Occipital lobe (tissue), 2 donors: ENCODE data around the gene CFAP61. TPM values are rescaled to one million over a fixed set of nuclear protein-coding genes. Genes with fewer than 3 reads are reported as not detected.
"Not testable (repeated sequence)": the region's sequence is repeated elsewhere in the genome, so short reads cannot be mapped to it uniquely, and the experiment has no call there.

Source experiments
- DNase-seq: peaks from one replicate; lab custom pipeline; 2025; lab: John Stamatoyannopoulos, UW
- total RNA-seq: library from RNA; depleted of rRNA; stranded (reverse); fragments of >200 nt; gene quantifications from one replicate; pipeline ENCODE4 v1.2.3, GENCODE V29; 2014

Gene CFAP61
- total RNA-seq, 1 donor from 2014 or later, result 3.1 TPM

DNA sequence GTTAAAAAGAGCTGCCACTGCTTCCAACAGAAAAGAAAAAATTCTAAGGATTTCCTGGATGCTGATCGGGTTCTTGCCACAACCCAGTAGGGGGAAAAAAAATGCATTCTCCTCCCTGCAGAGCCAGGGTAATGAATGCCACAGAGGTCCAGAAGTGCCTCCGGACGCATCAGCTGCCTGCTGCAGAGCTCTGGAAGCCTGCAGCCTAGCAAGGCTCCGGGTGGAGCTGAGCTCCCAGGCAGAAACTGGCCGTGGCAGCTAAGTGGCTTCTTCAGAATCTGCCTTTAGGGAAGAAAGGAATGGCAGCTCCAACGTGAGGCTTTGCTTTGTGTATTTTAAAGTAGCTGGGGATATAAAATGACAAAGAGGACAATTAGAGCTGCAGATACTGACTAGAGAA lies 155.0 kb downstream of the CFAP61 start:
- no peak for DNase-seq

DNA sequence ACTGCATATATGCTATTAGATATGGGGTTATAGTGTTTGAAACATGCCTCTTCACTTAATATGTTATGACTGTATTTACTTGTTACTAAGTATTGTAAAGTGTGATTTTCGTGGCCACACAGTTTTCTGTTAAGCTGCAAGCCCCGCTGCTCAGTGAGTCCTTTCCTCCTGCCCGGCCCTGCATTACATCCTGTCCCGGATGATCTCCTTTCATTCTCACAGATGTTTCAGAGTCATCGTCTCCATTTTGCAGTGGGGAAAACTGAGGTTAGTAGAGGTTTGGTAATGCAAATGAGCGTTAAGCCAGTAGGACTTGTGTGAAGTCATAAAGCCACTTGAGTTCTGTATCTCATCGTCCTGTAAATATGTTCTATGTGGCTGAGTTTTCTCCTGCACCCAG lies 155.5 kb downstream of the CFAP61 start:
- no peak for DNase-seq

DNA sequence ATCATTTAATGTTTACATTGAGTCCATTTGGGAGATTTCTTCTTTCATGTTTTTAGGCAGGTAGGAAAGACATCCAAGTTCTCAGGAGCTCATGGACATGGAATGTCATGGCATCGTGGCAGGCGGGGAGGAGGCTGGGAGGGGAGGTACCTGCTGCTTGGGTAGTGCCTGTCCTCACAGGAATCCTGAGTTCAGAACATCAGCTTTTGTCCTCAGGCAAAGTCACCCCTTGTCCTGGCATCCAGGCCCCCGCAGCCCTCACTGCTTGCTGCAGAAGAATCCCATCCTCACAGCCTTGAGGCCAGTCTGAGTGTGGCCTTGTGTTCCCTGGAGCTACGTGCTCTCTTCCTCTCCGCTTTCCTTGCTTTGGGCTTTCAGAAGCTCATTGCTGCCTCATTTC lies 157.4 kb downstream of the CFAP61 start:
- no peak for DNase-seq

DNA sequence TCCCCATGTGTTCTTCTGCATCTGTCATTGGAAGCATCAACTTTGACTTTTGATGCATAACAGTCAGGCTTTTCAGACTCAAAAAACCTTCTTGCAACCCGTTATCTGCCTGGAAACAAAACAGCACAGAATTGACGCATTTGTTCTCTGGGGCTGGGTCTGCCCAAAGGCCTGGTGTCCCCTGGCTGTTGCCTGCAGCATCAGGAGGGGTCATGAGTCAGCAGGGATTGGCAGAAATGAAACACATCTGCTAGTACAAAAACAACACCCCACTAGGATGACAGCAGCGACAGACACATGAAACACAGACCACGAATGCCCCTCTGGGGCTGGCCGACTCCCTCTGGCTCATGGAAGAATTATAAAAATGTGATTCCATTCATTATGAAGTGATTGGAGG lies 158.0 kb downstream of the CFAP61 start:
- no peak for DNase-seq

DNA sequence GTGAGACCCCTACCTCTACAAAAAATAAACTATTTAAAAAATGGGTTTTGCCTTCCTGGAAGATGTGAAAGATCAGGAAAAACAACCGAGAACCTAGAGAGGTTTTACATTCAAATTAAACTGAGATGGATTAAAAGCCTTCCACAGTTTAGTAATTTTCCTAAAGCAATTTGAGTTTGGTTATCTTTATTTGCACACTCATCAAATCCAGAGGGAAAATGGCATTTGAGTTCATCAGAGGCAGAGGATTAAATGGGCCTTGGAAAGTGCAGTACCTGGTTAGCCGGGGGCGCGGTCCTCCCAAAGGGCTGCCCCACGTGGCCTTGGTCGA lies 158.6 kb downstream of the CFAP61 start:
- no peak for DNase-seq

DNA sequence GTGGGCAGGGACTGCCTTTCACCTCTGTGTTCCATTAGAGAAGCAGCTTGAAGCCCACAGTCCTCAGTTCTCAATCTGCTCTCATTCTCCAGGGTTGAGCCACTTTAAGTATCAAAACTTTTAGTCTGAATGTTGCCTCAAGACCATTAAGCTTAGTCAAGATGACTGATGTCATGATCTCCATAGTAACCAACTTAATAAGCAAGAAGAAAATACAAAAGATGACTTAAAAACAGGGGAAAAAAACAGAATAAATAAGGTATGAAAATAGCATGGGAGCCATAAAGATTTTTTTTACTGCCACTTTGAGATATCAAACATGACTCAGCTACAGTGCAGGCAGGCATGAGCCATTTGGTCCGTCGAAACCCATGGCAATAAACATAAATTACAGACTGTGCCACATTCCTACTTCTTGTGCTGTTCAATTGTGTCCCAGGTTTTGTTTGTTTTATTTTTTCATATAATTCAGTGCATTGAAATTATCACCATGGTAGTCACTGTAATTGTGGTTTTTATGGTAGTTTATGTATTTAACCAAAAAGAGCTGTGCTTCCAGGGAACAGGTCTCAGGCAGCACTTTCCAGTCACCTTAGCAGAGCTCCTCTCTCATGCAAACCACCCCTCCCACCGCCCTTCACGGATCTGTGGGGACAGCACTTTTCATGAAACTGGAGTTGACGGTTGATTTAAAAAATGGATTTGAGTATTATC lies 159.1 kb downstream of the CFAP61 start:
- DNase-seq, result no peak

DNA sequence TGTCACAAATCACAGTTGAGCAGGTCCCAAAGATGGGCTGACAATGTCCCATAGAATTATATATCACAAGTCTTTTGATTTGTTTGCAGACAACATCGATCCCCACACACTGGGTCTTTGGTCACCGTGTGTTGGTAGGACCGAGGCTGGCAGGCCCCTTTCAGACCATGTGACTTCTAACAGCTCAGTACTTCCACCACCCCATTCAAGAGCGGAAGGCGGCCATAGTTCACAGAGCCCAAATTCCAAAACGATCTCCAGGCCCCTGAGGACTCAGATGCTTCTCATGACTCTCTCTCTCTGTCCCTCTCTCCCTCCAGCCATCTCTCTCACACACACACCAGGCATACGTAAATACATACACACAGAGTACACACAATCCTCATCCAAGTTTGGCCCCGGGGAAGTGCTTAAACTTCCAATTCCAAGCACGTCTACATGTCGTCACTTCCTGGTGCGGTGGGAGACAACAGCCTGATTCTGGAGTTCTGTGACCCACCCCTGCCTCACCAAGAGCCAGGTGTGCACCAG lies 159.7 kb downstream of the CFAP61 start:
- no peak for DNase-seq

DNA sequence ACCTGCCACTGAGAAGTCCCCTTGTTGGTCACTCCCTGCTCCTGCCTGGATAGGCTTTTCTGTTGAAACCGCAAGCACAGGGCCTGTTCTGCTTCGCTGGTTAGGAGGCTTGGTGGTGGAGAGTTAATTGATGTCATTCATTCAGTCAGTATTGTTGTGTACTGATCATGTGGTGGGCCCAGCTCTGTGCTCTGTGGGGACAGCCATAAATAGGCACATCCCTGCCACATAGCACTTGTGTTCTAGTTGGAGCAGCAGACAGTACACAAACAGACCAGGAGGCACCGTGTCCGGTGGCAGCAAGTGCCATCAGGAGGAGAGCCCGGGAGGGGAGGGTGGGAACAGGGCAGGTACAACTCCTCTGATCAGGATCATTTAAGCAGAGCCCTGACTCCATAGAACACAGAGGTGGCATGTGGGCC lies 160.4 kb downstream of the CFAP61 start:
- no peak for DNase-seq

DNA sequence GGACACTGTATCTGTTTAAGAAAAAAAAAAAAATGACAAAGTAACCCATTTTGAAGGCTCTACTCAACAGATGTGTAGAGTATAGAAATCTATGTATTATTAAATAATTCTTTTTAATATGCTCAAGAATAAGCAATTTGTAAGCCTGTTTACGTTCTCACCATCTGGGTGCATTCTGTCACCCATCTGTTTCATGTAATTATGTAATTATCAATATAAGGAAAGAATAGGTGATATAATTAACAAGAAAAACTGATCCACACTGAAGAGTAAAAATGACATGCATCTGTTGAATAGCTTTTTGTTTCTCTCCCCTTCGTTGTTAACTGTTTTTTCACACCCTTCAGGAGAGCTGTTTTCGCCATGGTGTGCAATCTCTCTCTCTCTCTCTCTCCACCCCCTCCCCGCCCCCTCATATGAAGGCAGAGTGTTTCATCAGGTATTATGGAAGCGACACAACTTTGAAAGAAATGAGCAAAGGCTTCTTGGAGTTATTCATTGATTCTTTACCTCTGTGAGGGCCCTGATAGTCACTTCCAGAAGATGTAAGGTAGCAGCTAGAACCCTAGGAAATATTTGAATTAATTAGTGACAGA lies 161.3 kb downstream of the CFAP61 start:
- DNase-seq, result no peak

DNA sequence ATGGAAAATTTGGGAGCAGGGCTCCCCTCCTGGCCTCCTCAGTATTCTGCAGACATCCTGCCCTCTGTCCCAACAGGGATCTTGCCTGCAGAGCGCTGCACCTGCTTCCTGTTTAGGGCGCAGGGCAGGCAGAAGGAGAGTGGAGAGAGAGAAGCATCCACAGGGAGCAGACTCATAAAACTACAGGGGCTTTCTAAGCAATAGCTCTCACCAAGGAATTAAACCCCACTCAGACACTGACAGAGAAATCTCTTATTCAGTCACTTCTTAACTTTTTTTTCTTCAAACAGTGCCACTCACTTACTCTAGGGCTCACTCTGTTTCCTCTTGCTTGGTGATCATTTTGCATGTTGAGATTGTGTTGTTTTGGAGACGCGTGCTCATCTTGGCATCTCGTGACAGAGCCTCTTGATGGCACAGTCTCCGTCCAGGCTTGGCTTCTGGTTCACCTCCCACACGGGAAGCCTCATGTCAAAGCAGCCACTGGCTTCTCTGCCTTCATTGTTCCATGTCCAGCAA lies 162.5 kb downstream of the CFAP61 start:
- no peak for DNase-seq

DNA sequence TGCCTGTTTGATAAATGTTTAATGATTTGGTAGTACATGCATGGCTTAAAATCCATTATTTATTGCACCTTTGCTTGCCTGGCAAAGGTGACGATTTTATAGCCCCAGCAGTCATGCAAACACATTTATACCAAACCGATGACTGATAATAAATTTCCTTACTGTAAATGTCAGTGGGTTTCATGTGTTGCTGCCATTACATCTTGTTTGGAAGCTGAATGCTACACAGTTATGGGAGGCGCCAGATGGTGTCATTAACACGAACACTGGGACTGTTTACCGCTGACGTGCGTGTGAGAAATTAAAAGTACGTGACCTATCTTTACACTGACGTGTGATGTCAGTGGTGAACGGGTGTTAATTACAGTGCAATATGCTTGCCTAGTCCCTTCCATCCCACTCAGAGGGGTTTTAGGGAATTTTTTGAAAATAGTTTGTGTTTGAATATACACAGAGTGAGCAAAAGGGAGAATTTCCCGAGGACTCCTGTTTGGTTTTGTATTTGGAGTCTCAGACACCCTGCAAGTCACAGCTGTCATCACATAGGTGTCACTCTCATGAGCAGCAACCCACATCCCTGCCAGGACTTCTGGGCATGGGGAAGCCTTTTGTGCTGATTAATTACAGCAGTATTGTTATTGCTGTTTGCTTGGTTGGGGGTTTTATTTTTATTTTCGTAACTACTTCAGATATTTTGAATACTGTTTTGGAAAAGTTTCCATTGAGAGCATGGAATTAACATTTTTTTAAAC lies 163.8 kb downstream of the CFAP61 start:
- no peak for DNase-seq

DNA sequence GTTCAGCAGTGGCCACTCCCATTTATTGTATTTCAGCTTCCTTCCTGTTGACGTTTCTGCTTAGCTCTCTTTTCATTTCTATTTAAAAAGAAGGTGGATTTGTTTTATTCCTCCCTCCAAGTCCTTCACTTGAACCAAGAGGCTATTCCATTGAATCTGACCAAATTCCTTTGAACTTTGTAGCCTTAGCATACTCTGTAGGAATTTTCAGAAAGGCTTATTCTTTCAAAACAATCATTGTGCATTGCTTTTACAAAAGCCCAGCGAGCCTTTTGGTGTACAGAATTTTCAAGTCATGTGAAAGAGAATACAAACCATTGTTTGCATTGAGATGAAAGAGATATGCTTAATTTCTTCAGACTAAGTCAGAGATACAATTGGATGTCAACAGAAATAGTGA lies 164.6 kb downstream of the CFAP61 start:
- DNase-seq, result no peak

DNA sequence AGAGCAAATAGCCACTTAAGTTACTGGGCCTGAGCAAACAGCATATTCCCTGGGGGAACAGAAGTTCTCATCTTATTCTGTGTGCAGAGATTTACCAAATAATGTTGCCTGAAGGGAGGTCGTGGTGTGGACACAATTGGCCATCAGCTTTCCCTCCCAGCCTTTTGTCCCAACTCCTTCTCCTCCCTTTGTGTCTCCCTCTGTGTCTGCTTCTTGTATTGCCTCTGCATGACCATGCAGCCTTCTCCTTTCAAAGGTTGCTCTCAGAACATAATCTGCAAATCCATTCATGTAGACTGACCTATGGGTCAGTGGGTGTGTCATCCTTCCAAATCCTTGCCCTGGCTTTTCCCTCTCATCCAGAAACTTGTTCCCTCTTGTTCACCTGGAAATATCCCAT lies 165.3 kb downstream of the CFAP61 start:
- DNase-seq, result no peak

DNA sequence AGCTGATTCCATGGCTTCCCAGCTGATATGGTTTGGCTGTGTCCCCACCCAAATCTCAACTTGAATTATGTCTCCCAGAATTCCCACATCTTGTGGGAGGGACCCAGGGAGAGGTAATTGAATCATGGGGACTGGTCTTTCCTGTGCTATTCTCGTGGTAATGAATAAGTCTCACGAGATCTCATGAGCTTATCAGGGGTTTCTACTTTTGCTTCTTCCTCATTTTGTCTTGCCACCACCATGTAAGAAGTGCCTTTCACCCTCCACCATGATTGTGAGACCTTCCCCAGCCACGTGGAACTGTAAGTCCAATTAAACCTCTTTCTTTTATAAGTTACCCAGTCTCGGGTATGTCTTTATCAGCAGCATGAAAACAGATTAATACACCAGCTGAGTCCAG lies 165.8 kb downstream of the CFAP61 start:
- not testable (repeated sequence) for DNase-seq

DNA sequence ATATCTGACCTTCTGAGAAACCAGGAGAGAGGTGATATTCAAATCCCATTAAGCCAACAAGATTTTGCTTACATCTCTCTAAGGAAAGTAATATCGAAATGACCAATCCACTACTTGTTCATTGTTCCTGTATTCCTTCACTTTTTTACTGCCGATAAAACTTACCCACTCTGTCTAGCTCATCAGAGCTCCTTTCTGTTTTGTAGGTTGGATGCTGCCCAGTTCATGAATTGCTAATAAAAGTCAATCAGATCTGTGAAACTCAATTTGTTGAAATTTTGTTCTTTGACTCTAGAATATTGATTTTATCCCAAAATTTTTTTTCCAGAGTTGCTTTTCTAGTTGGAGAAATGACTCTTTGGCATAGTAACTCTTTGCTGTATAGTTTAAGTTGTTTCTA lies 166.7 kb downstream of the CFAP61 start:
- no peak for DNase-seq

DNA sequence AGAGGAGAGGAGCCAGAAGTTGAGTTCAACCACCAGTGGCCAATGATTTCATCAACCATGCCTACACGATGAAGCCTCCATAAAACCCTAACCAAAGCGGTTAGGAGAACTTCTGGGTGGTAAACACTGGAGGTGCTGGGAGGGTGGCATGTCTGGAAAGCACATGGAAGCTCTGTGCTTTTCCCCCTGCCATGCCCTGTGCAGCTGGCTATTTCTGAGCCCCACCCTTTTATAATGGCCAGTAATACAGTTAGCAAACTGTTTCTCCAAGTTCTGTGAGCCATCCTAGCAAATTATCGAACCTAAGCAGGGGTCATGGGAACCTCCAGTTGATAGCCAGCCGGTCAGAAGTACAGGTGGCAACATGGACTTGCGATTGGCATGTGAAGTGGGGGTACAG lies 167.8 kb downstream of the CFAP61 start:
- no peak for DNase-seq

DNA sequence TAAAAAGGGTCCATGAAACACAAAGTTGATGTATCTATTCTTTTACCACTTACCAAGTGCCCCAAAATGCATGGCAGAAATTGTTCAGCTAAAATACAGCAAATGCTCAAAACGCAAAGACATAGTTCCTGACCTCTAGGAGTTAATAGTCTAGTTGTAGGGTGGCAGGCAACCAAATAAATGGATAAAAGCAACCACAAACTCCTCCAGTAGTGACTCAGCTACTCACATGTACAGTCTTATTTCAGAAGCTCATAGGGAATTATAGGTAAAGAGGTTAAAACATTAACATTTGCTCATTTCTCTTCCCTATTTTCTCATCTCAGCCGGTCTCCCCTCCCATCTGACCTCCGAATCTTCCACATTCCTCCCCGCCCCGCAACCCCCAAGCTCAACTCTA lies 171.6 kb downstream of the CFAP61 start:
- no peak for DNase-seq

DNA sequence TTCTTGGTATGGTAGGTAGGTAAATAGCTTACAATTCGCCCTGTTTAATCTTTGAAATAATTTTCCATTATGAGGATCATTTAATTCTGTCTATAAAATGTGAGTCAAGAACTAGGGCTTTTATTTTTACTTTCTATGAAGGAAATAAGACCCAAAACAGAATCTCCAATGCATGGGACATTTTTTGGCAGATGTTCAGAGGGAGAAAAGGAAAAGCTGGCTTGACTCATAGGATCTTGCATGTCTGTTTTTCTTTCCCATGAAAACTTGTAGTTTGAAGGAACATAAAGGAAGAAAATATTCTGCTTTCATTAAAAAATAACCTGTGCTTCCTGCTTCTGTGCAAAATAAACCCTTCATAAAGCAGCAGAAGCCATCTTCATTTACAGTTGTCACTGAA lies 172.5 kb downstream of the CFAP61 start:
- DNase-seq, result no peak

DNA sequence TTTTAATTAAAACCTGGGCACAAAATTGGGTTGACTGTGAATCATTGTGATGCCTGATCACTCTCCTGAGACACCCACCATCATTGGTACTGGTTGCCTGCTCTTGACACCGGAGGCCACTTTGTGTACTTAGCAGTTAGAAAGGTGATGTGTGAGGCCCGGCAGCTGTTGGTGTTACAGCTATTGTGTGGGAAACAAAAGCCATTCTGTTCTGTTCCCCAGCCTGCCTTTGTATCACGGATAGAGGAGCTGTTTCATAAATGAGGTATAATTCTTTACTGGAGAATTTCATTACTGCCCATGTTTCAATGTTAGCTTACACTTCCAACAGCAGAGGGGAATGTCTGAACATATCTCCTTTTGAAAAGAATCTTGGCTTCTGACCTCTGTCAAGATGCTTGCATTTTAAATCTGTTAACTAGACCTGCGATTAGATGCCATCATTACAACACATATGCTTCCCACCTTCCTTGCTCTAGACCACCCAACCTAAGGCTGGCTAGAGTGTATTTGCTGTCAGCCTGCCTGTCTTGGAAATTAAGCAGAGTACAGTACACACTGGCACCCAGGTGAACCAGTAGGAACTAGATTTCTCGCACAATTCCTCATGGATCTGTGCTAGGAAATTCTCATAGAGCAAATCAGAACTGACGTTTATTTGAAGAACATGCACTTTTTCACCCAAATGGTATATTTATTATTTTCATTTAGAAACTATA lies 173.2 kb downstream of the CFAP61 start:
- no peak for DNase-seq

DNA sequence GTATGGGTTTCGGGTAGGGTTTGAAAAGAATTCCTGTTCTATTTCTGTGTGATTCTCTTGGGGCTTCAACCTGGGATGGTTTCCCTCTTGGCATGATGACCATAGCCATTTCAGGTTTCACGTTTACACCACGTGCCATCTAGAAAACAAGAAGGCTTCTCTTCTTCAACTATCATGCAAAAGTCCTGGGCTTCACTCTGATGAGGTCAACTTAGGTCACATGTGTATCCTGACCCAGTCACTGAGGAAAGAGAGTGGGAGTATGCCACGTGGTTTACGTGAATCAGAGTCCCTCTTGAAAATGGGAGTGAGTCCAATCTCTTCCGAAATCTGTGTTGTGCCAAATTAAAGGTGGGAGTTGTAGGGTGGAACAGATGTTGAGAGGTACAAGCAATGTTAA lies 174.2 kb downstream of the CFAP61 start:
- DNase-seq, result no peak

DNA sequence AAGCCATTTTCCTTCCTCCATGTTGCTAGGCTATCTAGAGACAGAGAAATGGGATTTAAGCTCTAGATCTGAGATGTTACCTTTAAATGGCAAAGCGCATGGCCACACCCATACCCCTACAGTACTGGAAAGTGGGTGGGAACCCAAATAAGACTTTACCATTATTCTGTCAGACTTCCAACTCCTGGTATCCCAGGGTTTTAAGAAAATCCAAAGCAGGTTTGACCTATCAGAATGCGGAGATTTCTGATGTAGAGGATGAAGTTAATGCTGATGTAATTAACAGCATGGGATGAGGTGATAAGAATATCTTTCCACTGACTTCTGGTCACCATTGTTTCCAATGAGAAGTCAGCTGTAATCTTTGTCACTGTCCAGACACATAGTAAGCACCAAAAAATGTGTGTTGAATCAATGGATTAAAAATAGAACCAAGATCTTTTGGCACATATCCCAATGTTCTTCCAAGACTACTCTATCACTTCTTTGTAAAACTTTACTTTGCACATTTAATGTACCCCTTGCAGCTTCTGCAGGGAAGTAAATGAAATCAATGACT lies 174.8 kb downstream of the CFAP61 start:
- no peak for DNase-seq

DNA sequence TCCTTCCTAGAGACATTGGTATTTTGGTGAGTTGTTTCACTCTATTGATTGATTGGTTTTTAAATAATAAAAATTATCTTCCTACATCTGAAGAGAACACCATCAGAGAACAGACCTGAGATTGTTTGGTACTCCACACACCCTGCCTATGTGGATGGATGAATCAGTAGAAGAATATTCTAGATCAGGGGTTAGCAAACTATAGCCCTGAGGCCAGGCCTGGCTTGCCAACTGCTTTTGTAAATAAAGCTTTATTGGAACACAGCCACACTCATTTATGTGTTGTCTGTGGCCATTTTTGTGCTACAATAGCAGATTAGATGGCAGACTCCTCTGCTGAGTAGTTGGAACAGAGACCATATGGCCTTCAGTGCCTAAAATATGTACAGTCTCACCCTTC lies 176.0 kb downstream of the CFAP61 start:
- DNase-seq, result no peak
